HepG2 (cell line): ENCODE data around the gene P2RX6. TPM values are rescaled to one million over a fixed set of nuclear protein-coding genes. Genes with fewer than 3 reads are reported as not detected.
A peak's percentile ranks its signal among the peaks of the same experiment; 100 is the strongest.

Experiments
- DMAP1 ChIP-seq: IDR thresholded peaks from 2 replicates; pipeline ENCODE4 v1.6.1; 2016
- GABPB1 ChIP-seq: IDR thresholded peaks from 2 replicates; pipeline ENCODE4 v1.6.1; 2016; ENCODE audit warnings: mild to moderate bottlenecking, missing genetic modification reagents, moderate library complexity, missing compliant biosample characterization
- HNF4A ChIP-seq: sonication (generic); formaldehyde crosslinking; IDR thresholded peaks from 2 replicates; pipeline ENCODE4 v1.4.0; 2020; ENCODE audit warnings: missing genetic modification reagents
- MEF2D ChIP-seq: sonication (generic); formaldehyde crosslinking; IDR thresholded peaks from 2 replicates; pipeline ENCODE4 v1.5.1; 2020; ENCODE audit warnings: mild to moderate bottlenecking, missing genetic modification reagents
- NFATC3 ChIP-seq: sonication (generic); formaldehyde crosslinking; IDR thresholded peaks from 2 replicates; pipeline ENCODE4 v1.5.1; 2020; ENCODE audit warnings: mild to moderate bottlenecking, missing genetic modification reagents
- NR0B2 ChIP-seq: sonication (generic); formaldehyde crosslinking; IDR thresholded peaks from 2 replicates; pipeline ENCODE4 v1.4.0; 2020; ENCODE audit warnings: mild to moderate bottlenecking, missing genetic modification reagents
- TFAP4 ChIP-seq: sonication (generic); IDR thresholded peaks from 2 replicates; pipeline ENCODE4 v1.6.1; 2016; ENCODE audit warnings: low read depth, borderline replicate concordance
- ZFX ChIP-seq: sonication (generic); formaldehyde crosslinking; IDR thresholded peaks from 2 replicates; pipeline ENCODE4 v1.4.0; 2020; ENCODE audit warnings: mild to moderate bottlenecking, low read depth, missing genetic modification reagents, moderate library complexity
- ZNF597 ChIP-seq: sonication (generic); formaldehyde crosslinking; IDR thresholded peaks from 2 replicates; pipeline ENCODE4 v1.5.0; 2020; ENCODE audit warnings: missing genetic modification reagents
- ZNF772 ChIP-seq: sonication (generic); formaldehyde crosslinking; IDR thresholded peaks from 2 replicates; pipeline ENCODE4 v1.5.0; 2020; ENCODE audit warnings: mild to moderate bottlenecking, missing genetic modification reagents
- ZNF776 ChIP-seq: sonication (generic); formaldehyde crosslinking; IDR thresholded peaks from 2 replicates; pipeline ENCODE4 v1.4.0; 2020; ENCODE audit warnings: mild to moderate bottlenecking, missing genetic modification reagents
- ZNF781 ChIP-seq: sonication (generic); formaldehyde crosslinking; IDR thresholded peaks from 2 replicates; pipeline ENCODE4 v1.5.1; 2020; ENCODE audit warnings: borderline replicate concordance, mild to moderate bottlenecking, missing genetic modification reagents; ENCODE audit errors: not compliant biosample characterization
- polyA plus RNA-seq, 8 experiments: library from polyadenylated mRNA; depleted of rRNA in 3 of 8; stranded (reverse) in 7 of 8; unstranded in 1 of 8; fragments of >200 nt; fragmentation: Illumina TruSeq in 4 of 8; extraction: Trizol in 4 of 8; gene quantifications; 2 replicates each; pipeline versions ENCODE4 v1.2.1 to v1.2.3, GENCODE V29; 2011 to 2016; ENCODE audit warnings: low read depth in 4 of 8, missing spikeins in 1 of 8, mixed read lengths in 1 of 8; ENCODE audit not compliant: insufficient read depth in 1 of 8
- total RNA-seq, 5 experiments: library from RNA; depleted of rRNA; stranded (reverse); fragments of >200 nt; fragmentation: Illumina TruSeq; extraction: Trizol; gene quantifications; 2 replicates each; pipeline ENCODE4 v1.2.3, GENCODE V29; 2016; ENCODE audit warnings: low read depth in 1 of 5
- TF ChIP-seq, protein P1 (sequence below): sonication (generic); formaldehyde crosslinking; IDR thresholded peaks from 2 replicates; pipeline ENCODE4 v1.5.0; 2020; ENCODE audit warnings: mild to moderate bottlenecking, missing genetic modification reagents, borderline replicate concordance
- TF ChIP-seq, protein P2 (sequence below): IDR thresholded peaks from 2 replicates; pipeline ENCODE4 v1.6.1; 2016; ENCODE audit warnings: missing compliant biosample characterization, missing genetic modification reagents, borderline replicate concordance
- TF ChIP-seq, protein P3 (sequence below): sonication (generic); formaldehyde crosslinking; IDR thresholded peaks from 2 replicates; pipeline ENCODE4 v1.4.0; 2020; ENCODE audit warnings: missing genetic modification reagents
- TF ChIP-seq, protein P4 (sequence below): sonication (generic); formaldehyde crosslinking; IDR thresholded peaks from 2 replicates; pipeline ENCODE4 v1.9.0; 2021; ENCODE audit warnings: missing genetic modification reagents, borderline replicate concordance

The P2RX6 gene
- total and polyA plus RNA-seq, 2 of the 13 experiments (the other 11 are each of a cell fraction or from before 2014, with no cell fraction given) = 0.04 to 0.12 TPM

- no peak for TF ChIP-seq ZNF772
- peak; percentile 65 for TF ChIP-seq ZFX (CRISPR knock-in tag)
- TF ChIP-seq NR0B2 (CRISPR knock-in tag) = no peak
- no peak for TF ChIP-seq MEF2D (CRISPR knock-in tag)
- TF ChIP-seq ZNF781 (CRISPR knock-in tag) = no peak
- TF ChIP-seq, protein P1, sequence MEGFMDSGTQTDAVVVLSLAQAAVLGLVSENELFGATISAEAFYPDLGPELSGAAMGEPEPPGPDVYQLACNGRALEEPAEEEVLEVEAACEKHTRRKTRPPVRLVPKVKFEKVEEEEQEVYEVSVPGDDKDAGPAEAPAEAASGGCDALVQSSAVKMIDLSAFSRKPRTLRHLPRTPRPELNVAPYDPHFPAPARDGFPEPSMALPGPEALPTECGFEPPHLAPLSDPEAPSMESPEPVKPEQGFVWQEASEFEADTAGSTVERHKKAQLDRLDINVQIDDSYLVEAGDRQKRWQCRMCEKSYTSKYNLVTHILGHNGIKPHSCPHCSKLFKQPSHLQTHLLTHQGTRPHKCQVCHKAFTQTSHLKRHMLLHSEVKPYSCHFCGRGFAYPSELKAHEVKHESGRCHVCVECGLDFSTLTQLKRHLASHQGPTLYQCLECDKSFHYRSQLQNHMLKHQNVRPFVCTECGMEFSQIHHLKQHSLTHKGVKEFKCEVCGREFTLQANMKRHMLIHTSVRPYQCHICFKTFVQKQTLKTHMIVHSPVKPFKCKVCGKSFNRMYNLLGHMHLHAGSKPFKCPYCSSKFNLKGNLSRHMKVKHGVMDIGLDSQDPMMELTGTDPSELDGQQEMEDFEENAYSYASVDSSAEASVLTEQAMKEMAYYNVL (CRISPR knock-in tag) = no peak
- TF ChIP-seq HNF4A (CRISPR knock-in tag) = peak; percentile 83
- TF ChIP-seq, protein P2, sequence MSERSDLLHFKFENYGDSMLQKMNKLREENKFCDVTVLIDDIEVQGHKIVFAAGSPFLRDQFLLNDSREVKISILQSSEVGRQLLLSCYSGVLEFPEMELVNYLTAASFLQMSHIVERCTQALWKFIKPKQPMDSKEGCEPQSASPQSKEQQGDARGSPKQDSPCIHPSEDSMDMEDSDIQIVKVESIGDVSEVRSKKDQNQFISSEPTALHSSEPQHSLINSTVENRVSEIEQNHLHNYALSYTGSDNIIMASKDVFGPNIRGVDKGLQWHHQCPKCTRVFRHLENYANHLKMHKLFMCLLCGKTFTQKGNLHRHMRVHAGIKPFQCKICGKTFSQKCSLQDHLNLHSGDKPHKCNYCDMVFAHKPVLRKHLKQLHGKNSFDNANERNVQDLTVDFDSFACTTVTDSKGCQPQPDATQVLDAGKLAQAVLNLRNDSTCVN (CRISPR knock-in tag) = no peak
- TF ChIP-seq, protein P3, sequence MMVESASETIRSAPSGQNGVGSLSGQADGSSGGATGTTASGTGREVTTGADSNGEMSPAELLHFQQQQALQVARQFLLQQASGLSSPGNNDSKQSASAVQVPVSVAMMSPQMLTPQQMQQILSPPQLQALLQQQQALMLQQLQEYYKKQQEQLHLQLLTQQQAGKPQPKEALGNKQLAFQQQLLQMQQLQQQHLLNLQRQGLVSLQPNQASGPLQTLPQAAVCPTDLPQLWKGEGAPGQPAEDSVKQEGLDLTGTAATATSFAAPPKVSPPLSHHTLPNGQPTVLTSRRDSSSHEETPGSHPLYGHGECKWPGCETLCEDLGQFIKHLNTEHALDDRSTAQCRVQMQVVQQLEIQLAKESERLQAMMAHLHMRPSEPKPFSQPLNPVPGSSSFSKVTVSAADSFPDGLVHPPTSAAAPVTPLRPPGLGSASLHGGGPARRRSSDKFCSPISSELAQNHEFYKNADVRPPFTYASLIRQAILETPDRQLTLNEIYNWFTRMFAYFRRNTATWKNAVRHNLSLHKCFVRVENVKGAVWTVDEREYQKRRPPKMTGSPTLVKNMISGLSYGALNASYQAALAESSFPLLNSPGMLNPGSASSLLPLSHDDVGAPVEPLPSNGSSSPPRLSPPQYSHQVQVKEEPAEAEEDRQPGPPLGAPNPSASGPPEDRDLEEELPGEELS (CRISPR knock-in tag) = peak; percentile 9; the same call in 1 of the 2 replicates
- no peak for TF ChIP-seq NFATC3 (CRISPR knock-in tag)
- TF ChIP-seq DMAP1 (CRISPR knock-in tag) = 0 out of 2 replicates have a peak, but pooled peaks have one; percentile 29
- TF ChIP-seq ZNF597 (CRISPR knock-in tag) = no peak
- TF ChIP-seq TFAP4 = peak; percentile 34; the same call in 1 of the 2 replicates
- TF ChIP-seq, protein P4, sequence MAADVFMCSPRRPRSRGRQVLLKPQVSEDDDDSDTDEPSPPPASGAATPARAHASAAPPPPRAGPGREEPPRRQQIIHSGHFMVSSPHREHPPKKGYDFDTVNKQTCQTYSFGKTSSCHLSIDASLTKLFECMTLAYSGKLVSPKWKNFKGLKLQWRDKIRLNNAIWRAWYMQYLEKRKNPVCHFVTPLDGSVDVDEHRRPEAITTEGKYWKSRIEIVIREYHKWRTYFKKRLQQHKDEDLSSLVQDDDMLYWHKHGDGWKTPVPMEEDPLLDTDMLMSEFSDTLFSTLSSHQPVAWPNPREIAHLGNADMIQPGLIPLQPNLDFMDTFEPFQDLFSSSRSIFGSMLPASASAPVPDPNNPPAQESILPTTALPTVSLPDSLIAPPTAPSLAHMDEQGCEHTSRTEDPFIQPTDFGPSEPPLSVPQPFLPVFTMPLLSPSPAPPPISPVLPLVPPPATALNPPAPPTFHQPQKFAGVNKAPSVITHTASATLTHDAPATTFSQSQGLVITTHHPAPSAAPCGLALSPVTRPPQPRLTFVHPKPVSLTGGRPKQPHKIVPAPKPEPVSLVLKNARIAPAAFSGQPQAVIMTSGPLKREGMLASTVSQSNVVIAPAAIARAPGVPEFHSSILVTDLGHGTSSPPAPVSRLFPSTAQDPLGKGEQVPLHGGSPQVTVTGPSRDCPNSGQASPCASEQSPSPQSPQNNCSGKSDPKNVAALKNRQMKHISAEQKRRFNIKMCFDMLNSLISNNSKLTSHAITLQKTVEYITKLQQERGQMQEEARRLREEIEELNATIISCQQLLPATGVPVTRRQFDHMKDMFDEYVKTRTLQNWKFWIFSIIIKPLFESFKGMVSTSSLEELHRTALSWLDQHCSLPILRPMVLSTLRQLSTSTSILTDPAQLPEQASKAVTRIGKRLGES (CRISPR knock-in tag) = no peak
- no peak for TF ChIP-seq ZNF776 (CRISPR knock-in tag)
- TF ChIP-seq GABPB1 (CRISPR knock-in tag) = peak; percentile 46
These were observed 48.8 kb upstream of the P2RX6 start (continued) for GRCh38 chr22:20965888-20966855.
